Keratinocyte (primary cell): ENCODE data around the gene TMEM94.

Experiments used
- EZH2 ChIP-seq: IDR thresholded peaks from one replicate; pipeline ENCODE4 v1.6.1; 2012; ENCODE audit warnings: inconsistent platforms, mild to moderate bottlenecking, low read length, moderate library complexity
- TF ChIP-seq, protein P1 (sequence below), 3 experiments: IDR thresholded peaks in 1 of 3; conservative IDR thresholded peaks in 1 of 3; optimal IDR thresholded peaks in 1 of 3; 2 replicates in 2 of 3; 3 replicates in 1 of 3; pipeline versions ENCODE3 to v1.5.1; 2011; ENCODE audit warnings: low read length in 3 of 3, mild to moderate bottlenecking in 3 of 3, moderate library complexity in 2 of 3, control low read depth in 1 of 3, inconsistent platforms in 1 of 3; ENCODE audit not compliant: insufficient read depth in 2 of 3; ENCODE audit errors: extremely low read depth in 1 of 3

DNA sequence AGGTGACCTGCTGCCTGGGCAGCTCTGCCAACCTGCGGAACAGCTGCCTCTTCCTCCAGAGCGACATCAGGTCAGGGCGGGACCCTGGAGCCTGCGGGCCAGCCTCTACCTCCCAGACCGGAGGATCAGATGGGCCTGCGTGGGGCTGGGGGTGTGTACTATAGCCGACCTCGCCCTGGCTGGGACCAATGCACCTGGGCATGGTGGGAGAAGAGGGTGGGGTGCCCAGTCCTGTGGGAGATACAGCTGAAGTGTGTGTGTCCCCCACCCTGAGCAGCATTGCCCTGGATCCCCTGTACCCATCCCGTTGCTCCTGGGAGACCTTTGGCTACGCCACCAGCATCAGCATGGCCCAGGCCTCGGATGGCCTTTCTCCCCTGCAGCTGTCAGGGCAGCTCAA lies 39.6 kb downstream of the TMEM94 start:
- TF ChIP-seq, protein P1, sequence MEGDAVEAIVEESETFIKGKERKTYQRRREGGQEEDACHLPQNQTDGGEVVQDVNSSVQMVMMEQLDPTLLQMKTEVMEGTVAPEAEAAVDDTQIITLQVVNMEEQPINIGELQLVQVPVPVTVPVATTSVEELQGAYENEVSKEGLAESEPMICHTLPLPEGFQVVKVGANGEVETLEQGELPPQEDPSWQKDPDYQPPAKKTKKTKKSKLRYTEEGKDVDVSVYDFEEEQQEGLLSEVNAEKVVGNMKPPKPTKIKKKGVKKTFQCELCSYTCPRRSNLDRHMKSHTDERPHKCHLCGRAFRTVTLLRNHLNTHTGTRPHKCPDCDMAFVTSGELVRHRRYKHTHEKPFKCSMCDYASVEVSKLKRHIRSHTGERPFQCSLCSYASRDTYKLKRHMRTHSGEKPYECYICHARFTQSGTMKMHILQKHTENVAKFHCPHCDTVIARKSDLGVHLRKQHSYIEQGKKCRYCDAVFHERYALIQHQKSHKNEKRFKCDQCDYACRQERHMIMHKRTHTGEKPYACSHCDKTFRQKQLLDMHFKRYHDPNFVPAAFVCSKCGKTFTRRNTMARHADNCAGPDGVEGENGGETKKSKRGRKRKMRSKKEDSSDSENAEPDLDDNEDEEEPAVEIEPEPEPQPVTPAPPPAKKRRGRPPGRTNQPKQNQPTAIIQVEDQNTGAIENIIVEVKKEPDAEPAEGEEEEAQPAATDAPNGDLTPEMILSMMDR (optimal IDR thresholded peaks at IDR 0.05 in 1 of 3, IDR thresholded peaks at IDR 0.05 in 1 of 3, conservative IDR thresholded peaks at IDR 0.05 in 1 of 3; ENCODE audit: extremely low read depth in 1 of 3, insufficient read depth in 2 of 3, low read length in 3 of 3) = no peak
- TF ChIP-seq EZH2 = no peak
